ENCODE measurements around the gene SRSF7.
"Not testable (repeated sequence)": the region's sequence is repeated elsewhere in the genome, so short reads cannot be mapped to it uniquely, and the experiment has no call there.

DNA sequence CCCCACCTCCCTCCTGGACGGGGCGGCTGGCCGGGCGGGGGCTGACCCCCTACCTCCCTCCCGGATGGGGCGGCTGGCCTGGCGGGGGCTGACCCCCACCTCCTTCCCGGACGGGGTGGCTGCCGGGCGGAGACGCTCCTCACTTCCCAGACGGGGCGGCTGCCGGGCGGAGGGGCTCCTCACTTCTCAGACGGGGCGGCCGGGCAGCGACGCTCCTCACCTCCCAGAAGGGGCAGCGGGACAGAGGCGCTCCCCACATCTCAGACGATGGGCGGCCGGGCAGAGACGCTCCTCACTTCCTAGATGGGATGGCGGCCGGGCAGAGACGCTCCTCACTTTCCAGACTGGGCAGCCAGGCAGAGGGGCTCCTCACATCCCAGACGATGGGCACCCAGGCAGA is 4.7 kb upstream of the SRSF7 start:
- not testable (repeated sequence) for TF ChIP-seq POLR2AphosphoS5 (IDR thresholded peaks at IDR 0.05; ENCODE audit: low read depth, low read length); POLR2A (IDR thresholded peaks at IDR 0.05; ENCODE audit: low read depth, low read length); TAF1 (IDR thresholded peaks at IDR 0.05; ENCODE audit: borderline replicate concordance, low read depth, low read length)

Measured in GM12892 (cell line).